ENCODE results near the gene MTRR.

GRCh38 chr5:7925961-7926695, 57.2 kb downstream of the MTRR start:
- TF ChIP-seq POLR2A (IDR thresholded peaks at IDR 0.05) = no peak
- TF ChIP-seq, protein P1, sequence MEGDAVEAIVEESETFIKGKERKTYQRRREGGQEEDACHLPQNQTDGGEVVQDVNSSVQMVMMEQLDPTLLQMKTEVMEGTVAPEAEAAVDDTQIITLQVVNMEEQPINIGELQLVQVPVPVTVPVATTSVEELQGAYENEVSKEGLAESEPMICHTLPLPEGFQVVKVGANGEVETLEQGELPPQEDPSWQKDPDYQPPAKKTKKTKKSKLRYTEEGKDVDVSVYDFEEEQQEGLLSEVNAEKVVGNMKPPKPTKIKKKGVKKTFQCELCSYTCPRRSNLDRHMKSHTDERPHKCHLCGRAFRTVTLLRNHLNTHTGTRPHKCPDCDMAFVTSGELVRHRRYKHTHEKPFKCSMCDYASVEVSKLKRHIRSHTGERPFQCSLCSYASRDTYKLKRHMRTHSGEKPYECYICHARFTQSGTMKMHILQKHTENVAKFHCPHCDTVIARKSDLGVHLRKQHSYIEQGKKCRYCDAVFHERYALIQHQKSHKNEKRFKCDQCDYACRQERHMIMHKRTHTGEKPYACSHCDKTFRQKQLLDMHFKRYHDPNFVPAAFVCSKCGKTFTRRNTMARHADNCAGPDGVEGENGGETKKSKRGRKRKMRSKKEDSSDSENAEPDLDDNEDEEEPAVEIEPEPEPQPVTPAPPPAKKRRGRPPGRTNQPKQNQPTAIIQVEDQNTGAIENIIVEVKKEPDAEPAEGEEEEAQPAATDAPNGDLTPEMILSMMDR (IDR thresholded peaks at IDR 0.05 in 8 of 11, conservative IDR thresholded peaks at IDR 0.05 in 3 of 11) = no peak

Measured in spleen (tissue), 7 donors.